GM04503 (cell line): Measurements from ENCODE around the gene CFAP70.
A peak's percentile ranks its signal among the peaks of the same experiment; 100 is the strongest.
"Not testable (repeated sequence)": the region's sequence is repeated elsewhere in the genome, so short reads cannot be mapped to it uniquely, and the experiment has no call there.

ENCODE experiments used
- DNase-seq: peaks from one replicate; pipeline ENCODE4 v3.0.0-alpha.2; 2012; ENCODE audit warnings: low read depth

The CFAP70 gene

DNA sequence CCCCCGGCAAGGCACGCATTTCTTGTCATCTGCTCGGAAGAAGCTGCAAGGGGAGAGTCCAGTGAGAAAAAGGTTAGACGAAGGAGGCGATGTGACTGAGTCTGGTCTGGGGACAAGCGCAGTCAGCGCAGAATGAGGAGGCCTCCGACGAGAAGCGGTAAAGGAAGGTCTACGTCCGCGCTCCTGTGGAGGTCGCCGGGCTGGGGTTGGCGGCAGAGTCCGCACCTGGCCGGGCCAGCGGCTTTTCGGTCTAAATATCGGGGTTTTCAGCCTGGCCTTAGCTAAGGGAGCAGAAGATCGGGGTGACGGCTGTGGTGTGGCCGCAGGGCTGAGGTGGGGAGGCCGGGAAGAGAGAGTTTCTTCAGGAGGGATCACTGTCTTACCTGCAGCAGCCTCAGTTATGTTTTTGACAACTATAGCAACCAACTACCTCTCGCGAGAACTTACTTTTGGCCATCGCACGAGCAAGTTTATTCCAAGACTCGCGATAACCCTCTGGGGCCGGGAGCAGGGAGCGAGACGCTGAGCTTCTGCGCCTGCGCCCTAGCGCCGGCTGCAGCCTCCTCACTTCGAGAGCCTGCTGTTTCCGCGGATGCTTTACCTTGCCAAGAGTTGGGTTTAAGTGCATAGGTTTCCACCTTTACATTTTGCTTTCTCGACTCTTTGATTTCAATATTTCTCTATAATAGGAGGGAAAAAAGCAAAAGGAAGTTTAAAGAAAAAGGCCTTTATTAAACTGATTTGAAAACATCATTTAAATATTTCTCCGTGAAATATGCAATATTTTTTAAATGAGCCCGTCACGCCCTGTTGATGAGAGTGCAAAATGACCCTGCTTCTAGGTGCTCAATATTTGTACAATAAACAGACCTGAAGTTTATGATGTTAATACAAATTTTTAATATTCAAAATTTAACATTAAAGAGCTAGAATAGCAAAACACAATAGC, at the start of gene CFAP70:
Gene CFAP70, minus strand, starts transcription at position 534 of the 949 bp plus-strand sequence. CDS start 4,068 bp downstream, outside the sequence.
- peak; percentile 69 for DNase-seq

- no peak for DNase-seq
These were observed 49.4 kb upstream of the CFAP70 start for GRCh38 chr10:73408061-73408460.

DNA sequence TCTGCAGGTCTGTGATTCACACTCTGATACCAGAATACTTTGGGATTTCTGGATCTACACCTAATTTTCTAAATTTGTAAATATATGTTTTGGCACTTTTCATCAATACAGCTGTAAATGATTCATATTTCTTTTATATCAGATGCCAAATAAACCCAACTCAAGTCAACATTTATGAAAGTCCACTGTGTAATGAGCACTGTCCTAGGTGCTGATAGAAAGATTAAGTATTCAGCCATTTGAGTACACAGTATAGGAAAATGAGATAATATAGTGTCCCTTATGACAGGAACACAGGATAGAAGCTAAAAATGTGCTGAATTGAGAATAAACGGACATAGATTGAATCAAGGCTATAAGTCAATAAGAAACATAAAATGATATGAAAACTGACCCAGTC, 48.8 kb upstream of the CFAP70 start:
- no peak for DNase-seq

DNA sequence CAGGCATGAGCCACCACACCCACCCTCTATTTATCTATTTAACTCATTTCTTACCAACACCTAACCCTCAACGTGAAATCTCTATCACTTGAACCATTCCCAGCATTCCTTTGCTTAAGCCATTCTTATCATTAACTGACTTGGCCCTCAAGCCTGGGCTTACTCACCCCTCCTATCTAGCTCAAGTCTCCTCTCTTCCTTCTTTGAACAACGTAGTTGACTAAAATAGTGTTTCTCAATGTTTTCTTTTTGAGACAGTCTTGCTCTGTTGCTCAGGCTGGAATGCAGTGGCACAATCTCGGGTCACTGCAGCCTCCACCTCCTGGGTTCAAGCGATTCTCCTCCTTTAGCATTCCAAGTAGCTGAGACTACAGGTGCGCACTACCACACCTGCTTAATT, 48.2 kb upstream of the CFAP70 start:
- DNase-seq, result no peak

- no peak for DNase-seq
These were observed 46.9 kb upstream of the CFAP70 start for GRCh38 chr10:73405556-73405955.

DNA sequence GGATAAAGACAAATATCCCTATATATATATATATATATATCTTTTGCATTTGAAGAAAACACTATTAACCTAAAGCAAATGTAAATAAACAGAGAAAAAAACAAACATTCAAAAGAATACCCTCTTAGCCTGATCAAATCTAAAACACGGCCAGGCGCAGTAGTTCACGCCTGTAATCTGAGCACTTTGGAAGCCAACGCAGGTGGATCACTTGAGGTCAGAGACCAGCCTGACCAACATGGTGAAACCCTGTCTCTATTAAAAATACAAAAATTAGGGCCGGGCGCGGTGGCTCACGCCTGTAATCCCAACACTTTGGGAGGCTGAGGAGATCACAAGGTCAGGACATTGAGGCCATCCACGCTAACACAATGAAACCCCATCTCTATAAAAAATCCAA, 46.0 kb upstream of the CFAP70 start:
- no peak for DNase-seq

- DNase-seq, result no peak
These were observed 43.0 kb upstream of the CFAP70 start for GRCh38 chr10:73401636-73402035.

DNA sequence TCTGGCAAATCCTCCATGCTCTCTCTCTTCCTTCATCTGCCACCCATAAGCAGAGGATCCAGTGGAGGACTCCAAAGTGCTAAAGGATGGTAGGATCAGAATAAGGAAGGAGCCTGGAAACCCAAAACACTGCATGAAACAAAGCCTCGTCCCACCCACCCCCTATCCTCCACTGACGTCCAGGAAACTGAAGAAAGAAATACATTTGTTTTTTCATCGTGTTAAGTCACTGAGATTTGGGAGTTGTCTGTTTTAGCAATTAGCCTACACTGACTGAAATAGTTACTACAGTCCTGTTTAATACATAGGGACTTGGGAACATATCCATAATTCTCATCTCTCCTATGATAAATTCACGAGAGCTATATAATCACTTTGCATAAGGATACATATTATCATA, 40.4 kb upstream of the CFAP70 start:
- DNase-seq, result no peak

DNA sequence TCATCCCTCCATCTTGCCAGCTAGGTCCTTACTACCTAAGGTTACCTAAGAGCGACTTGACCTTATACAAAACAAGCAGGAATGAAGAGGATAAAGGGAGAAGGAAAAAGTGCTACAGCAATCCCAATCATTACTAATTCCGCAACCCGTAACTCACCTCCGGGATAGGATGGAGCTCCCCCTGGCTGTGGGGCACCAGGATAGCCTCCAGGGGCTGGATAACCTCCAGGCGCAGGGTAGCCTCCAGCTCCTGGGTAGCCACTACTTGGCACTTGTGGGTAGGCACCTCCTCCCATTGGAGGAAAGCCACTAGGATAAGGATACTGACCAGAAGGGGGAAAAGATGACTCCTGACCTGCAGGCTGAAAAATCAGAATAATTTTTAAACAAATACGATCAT, 39.4 kb upstream of the CFAP70 start:
- no peak for DNase-seq

- not testable (repeated sequence) for DNase-seq
These were observed 35.7 kb upstream of the CFAP70 start for GRCh38 chr10:73394325-73394724.

DNA sequence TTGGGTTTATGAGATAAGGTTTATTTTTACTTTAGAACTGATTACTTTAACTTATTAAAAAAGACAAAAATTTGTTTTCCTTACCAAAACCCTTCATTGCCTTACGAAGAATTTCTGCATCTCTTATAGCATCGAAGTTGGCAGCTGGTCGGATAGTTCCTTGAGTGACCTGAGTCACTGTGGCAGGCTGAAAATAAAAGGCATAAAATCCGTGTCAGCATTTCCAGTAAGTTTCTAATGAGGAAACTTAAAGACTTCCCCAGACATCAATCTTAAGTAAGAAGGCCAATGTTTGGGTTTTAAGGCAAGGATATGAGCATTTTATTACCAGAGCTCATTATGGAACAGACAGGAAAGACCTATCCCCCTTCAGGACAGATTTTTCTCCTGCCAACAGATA, 29.6 kb upstream of the CFAP70 start:
- no peak for DNase-seq

- no peak for DNase-seq
These were observed 27.9 kb upstream of the CFAP70 start for GRCh38 chr10:73386583-73386982.

DNA sequence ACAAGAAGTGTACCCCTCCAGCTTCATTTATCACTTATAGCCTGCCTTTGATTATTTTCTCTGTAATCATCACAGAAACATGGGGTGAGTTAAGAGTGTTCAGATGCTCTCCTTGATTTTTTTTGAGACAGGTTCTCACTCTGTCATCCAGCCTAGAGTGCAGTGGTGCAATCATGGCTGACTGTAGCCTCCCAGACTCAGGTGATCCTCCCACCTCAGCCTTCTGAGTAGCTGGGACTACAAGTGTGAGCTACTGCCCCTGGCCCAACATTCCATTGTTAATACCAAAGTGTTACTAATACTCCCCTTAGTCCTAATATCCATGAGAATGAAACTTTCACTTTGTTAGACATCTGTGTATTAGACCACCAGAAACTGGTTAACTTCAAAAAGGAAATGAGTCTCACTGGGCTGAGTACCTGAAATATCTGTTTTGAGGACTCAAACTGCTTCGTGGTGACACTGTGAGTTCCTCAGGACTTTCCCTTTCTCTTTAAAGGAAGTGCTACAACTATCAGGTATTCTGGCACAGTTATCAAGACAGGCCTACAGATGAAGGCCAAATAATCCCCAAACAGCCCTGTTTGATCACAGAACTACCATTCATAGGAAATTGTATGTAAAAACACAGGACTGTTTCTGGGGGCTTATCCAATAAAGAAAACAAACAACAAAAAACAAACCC, 20.5 kb upstream of the CFAP70 start:
- DNase-seq, result no peak

DNA sequence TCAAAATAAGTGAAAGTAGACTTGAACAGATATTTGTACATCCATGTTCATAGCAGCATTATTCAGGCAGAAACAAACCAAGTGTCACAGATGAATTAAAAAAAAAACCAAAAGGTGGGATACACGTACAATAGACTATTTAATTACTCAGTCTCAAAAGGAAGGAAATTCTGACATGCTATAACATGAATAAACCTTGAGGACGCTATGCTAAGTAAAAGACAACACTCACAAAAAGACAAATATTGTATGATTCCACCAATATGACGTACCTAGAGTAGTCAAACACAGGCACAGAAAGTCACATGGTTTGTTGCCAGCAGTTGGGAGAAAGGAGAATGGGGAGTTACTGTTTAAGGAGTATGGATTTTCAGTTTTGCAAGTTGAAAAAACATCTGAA, 18.0 kb upstream of the CFAP70 start:
- DNase-seq, result no peak

DNA sequence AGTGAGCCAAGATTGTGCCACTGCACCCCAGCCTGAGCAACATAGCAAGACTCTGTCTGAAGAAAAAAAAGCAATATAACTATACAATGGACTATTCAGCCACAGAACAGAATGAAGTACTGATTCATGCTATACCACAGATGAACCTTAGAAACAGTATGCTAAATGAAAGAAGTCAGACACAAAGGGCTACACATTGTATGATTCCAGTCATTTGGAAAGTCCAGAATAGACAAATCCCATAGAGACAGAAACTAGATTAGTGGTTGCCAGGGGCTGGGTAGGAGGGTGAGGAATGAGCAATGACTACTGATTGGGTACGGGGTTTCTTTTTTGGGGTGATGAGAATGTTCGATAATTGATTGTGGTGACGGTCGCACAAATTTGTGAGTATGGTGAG, 9.6 kb upstream of the CFAP70 start:
- no peak for DNase-seq

GRCh38 chr10:73366381-73367298, 8.0 kb upstream of the CFAP70 start:
- no peak for DNase-seq

GRCh38 chr10:73364964-73365363, 6.3 kb upstream of the CFAP70 start:
- DNase-seq, result no peak

- no peak for DNase-seq
These were observed 828 bp upstream of the CFAP70 start for GRCh38 chr10:73359492-73359891.

DNA sequence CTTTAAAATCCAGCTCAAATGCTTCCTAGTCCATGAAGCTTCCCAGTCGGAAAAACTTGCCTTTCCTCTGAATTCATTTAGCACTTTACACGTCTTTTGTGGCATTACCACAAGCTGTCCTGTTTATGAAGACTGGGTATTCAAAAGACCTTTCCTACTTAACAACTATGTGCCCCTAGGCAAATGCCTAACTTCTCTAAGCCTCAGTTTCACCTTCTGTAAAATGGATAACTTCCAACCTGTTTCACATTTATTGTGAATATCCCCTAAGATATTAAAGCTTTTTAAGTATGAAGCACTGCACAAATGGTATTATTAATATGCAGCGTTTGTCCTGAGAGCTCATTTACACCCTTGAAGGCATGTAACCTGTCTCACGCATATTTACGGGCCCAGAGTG, 843 bp downstream of the CFAP70 start:
- no peak for DNase-seq

GRCh38 chr10:73357166-73357565, 1.5 kb downstream of the CFAP70 start:
- no peak for DNase-seq

DNA sequence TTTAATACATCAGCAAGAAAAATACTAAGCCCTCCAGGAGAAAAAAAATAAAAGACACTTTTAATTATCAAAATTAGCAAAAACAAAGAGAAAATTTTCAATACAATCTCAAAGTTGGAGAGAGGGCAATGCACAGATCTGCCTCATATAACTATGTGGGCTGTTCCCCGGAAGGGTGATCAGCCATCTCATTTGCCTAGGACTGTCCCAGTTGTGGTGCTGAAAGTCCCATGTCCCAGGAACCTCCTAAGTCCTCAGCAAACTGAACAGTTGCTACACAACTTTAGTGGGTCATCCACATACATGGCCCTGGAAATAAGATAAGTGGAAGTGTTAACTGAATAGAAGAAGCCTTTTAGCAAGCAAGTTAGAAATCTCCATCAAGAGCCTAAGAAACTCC, 14.4 kb downstream of the CFAP70 start:
- no peak for DNase-seq

GRCh38 chr10:73340121-73340520, 18.5 kb downstream of the CFAP70 start:
- no peak for DNase-seq
